ENCODE data around the gene ST6GALNAC3. TPM values are rescaled to one million over a fixed set of nuclear protein-coding genes. Genes with fewer than 3 reads are reported as not detected.

ST6GALNAC3 gene
- total RNA-seq, 2 donors from 2014 or later: 2.5 to 5.7 TPM

- TF ChIP-seq CTCF (IDR thresholded peaks at IDR 0.05): no peak
- no peak overlapping the region for H3K4me3 ChIP-seq
- intact Hi-C loops (cut with DNase I): no loop called here
- no peaks in the 10 kb centered on the region for H3K27me3 ChIP-seq
- H3K4me1 ChIP-seq: no peaks in the 10 kb centered on the region
- H3K9me3 ChIP-seq: no peaks in the 10 kb centered on the region
- no peak overlapping the region for H3K9ac ChIP-seq (ENCODE audit: low read depth in 2 of 2, low read length in 2 of 2)
- no peaks in the 10 kb centered on the region for H3K36me3 ChIP-seq
- DNase-seq: no peak
- no peak overlapping the region for H3K27ac ChIP-seq
Measured at GRCh38 chr1:76496871-76497270, 422.3 kb downstream of the ST6GALNAC3 start.

GRCh38 chr1:76500116-76500515, 425.6 kb downstream of the ST6GALNAC3 start:
- no peaks in the 10 kb centered on the region for H3K4me1 ChIP-seq
- no peaks in the 10 kb centered on the region for H3K36me3 ChIP-seq
- no peak overlapping the region for H3K27ac ChIP-seq
- H3K27me3 ChIP-seq: no peaks in the 10 kb centered on the region
- no peak for DNase-seq
- intact Hi-C loops (cut with DNase I): no loop called here
- H3K9me3 ChIP-seq: no peaks in the 10 kb centered on the region
- TF ChIP-seq CTCF (IDR thresholded peaks at IDR 0.05): no peak
- H3K9ac ChIP-seq (ENCODE audit: low read depth in 2 of 2, low read length in 2 of 2): no peak overlapping the region
- H3K4me3 ChIP-seq: no peak overlapping the region

GRCh38 chr1:76501136-76501535, 426.6 kb downstream of the ST6GALNAC3 start:
- TF ChIP-seq CTCF (IDR thresholded peaks at IDR 0.05): no peak

GRCh38 chr1:76501586-76502219, 427.2 kb downstream of the ST6GALNAC3 start:
- no peak overlapping the region for H3K27ac ChIP-seq
- no peaks in the 10 kb centered on the region for H3K4me1 ChIP-seq
- no peak for TF ChIP-seq CTCF (IDR thresholded peaks at IDR 0.05)
- H3K27me3 ChIP-seq: no peaks in the 10 kb centered on the region
- H3K9me3 ChIP-seq: no peaks in the 10 kb centered on the region
- intact Hi-C loops (cut with DNase I): no loop called here
- no peaks in the 10 kb centered on the region for H3K36me3 ChIP-seq
- H3K9ac ChIP-seq (ENCODE audit: low read depth in 2 of 2, low read length in 2 of 2): no peak overlapping the region
- no peak overlapping the region for H3K4me3 ChIP-seq
- no peak for DNase-seq

More at GRCh38 chr1:76501136-76501535, 426.6 kb downstream of the ST6GALNAC3 start:
- Histone ChIP-seq H3K27ac (no peak overlapping the region), H3K9ac (ENCODE audit: low read depth in 2 of 2, low read length in 2 of 2) (no peak overlapping the region), H3K9me3 (no peaks in the 10 kb centered on the region), H3K4me1 (no peaks in the 10 kb centered on the region), H3K36me3 (no peaks in the 10 kb centered on the region), H3K27me3 (no peaks in the 10 kb centered on the region), H3K4me3 (no peak overlapping the region)
- DNase-seq: no peak
- intact Hi-C loops (cut with DNase I): no loop called here

GRCh38 chr1:76503100-76503499, 428.6 kb downstream of the ST6GALNAC3 start:
- Histone ChIP-seq H3K27me3 (no peaks in the 10 kb centered on the region), H3K4me3 (no peak overlapping the region), H3K36me3 (no peaks in the 10 kb centered on the region), H3K9ac (ENCODE audit: low read depth in 2 of 2, low read length in 2 of 2) (no peak overlapping the region), H3K9me3 (no peaks in the 10 kb centered on the region), H3K27ac (no peak overlapping the region), H3K4me1 (no peaks in the 10 kb centered on the region)
- no peak for TF ChIP-seq CTCF (IDR thresholded peaks at IDR 0.05)
- intact Hi-C loops (cut with DNase I): no loop called here
- DNase-seq: no peak

All from colonic mucosa (tissue), 4 donors.